GM12873 (cell line): Measurements from ENCODE around the gene DNAJC24.

Experiments
- TF ChIP-seq, protein P1 (sequence below): IDR thresholded peaks from 2 replicates; pipeline ENCODE4 v1.5.1; 2012; ENCODE audit warnings: low read depth, mild to moderate bottlenecking, moderate library complexity, low read length, control low read depth; ENCODE audit not compliant: insufficient read depth; ENCODE audit errors: missing control alignments

Gene DNAJC24

DNA sequence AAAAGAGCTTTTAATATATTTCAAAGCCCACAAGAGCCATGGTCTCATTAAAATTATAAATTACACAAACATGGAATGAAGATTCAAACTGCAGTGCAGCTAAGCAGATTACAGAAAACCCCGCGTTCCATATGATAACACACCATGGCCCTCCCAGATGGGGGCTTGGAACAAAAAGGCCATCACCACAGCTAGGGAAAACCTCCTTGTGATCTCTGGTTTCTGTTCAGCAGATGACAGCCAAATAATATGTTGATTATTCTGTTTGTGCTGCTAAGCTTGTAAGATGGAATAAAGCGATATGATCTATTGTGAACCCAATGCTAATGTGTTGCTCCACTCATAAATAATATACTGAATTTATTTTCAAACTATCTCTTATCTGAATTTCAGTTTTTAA, 111.3 kb downstream of the DNAJC24 start:
- TF ChIP-seq, protein P1, sequence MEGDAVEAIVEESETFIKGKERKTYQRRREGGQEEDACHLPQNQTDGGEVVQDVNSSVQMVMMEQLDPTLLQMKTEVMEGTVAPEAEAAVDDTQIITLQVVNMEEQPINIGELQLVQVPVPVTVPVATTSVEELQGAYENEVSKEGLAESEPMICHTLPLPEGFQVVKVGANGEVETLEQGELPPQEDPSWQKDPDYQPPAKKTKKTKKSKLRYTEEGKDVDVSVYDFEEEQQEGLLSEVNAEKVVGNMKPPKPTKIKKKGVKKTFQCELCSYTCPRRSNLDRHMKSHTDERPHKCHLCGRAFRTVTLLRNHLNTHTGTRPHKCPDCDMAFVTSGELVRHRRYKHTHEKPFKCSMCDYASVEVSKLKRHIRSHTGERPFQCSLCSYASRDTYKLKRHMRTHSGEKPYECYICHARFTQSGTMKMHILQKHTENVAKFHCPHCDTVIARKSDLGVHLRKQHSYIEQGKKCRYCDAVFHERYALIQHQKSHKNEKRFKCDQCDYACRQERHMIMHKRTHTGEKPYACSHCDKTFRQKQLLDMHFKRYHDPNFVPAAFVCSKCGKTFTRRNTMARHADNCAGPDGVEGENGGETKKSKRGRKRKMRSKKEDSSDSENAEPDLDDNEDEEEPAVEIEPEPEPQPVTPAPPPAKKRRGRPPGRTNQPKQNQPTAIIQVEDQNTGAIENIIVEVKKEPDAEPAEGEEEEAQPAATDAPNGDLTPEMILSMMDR, result no peak
